D721Med (cell line): ENCODE measurements around the gene EFNA5.

Experiments used
- DNase-seq: peaks from one replicate; pipeline ENCODE4 v3.0.0; 2011; ENCODE audit warnings: low spot score; ENCODE audit not compliant: insufficient read length
- FAIRE-seq: peaks from 2 replicates; lab custom pipeline; 2011; peaks lifted over from hg19 to GRCh38; lab: Jason Lieb, UNC
- CTCF ChIP-seq: IDR thresholded peaks from 2 replicates; pipeline ENCODE4 v1.5.1; 2012; ENCODE audit warnings: mild to moderate bottlenecking, control low read depth; ENCODE audit not compliant: insufficient read depth; ENCODE audit errors: missing control alignments

The EFNA5 gene

GRCh38 chr5:107704681-107705401, 34.1 kb upstream of the EFNA5 start:
- no peak for TF ChIP-seq CTCF
- FAIRE-seq (no peak), DNase-seq (no peak)

GRCh38 chr5:107700481-107700880, 29.7 kb upstream of the EFNA5 start:
- FAIRE-seq (no peak), DNase-seq (no peak)
- no peak for TF ChIP-seq CTCF

DNA sequence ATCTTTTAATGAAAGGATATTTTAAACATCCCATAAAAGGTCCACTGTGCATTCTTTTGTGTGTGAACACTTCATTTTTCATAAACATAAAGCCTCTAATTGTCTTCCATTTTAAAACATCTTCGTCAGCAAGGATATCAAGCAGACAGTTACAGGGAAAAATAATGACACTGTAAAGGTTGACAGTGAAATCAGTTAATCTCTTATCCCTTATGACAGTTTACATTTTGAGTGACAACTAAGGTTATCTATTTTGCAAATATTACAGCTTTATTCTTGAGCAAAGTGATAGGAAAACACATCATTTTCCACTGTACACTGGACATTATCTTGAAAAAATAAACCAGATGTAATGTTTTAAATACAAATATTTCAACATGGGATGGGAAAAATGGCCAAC, 28.7 kb upstream of the EFNA5 start:
- no peak for FAIRE-seq
- TF ChIP-seq CTCF: no peak
- DNase-seq: no peak

DNA sequence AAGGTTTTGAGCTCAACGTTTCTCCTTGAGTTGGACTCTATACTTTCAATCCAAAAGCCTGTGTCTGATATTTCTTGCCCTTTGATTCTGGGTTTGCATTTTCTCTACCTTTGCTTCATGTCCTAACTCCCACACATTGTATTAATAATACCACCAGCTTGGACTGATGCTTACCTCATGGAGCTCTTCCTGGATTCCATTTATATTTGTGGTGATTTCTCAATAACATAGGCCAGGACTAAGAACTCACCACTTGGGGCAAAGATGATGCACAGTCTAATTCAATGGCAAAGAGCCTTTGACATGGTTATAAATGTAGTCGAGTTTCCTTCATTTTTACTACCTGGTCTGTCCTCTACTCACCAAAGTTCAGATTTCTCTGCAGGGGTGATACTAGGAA, 27.5 kb upstream of the EFNA5 start:
- FAIRE-seq (no peak), DNase-seq (no peak)

GRCh38 chr5:107696498-107696897, 25.8 kb upstream of the EFNA5 start:
- FAIRE-seq (no peak), DNase-seq (no peak)
- no peak for TF ChIP-seq CTCF

More for the DNA sequence above, 27.5 kb upstream of the EFNA5 start:
- no peak for TF ChIP-seq CTCF

- no peak for TF ChIP-seq CTCF
- DNase-seq (no peak), FAIRE-seq (no peak)
These were observed 25.3 kb upstream of the EFNA5 start for GRCh38 chr5:107696080-107696479.

GRCh38 chr5:107687937-107688336, 17.2 kb upstream of the EFNA5 start:
- FAIRE-seq (no peak), DNase-seq (no peak)
- TF ChIP-seq CTCF: no peak
